Parathyroid adenoma (tissue), 2 donors: ENCODE measurements around the gene SLC39A11.

Experiments
- H2AFZ ChIP-seq: fragments of 300-600 bp; sonication (generic); one replicate; pipeline ENCODE4 v1.7.0; 2017; ENCODE audit warnings: antibody characterized with exemption, mild to moderate bottlenecking
- H3K27ac ChIP-seq: fragments of 300-600 bp; sonication (generic); one replicate; pipeline ENCODE4 v1.7.0; 2017
- H3K27me3 ChIP-seq: fragments of 300-600 bp; sonication (generic); one replicate; pipeline ENCODE4 v1.7.0; 2017; ENCODE audit warnings: low read length; ENCODE audit not compliant: control insufficient read depth, insufficient read depth
- H3K36me3 ChIP-seq: fragments of 300-600 bp; sonication (generic); one replicate; pipeline ENCODE4 v1.7.0; 2017; ENCODE audit warnings: low read length; ENCODE audit not compliant: control insufficient read depth, insufficient read depth
- H3K4me1 ChIP-seq: fragments of 300-600 bp; sonication (generic); one replicate; pipeline ENCODE4 v1.7.0; 2017; ENCODE audit warnings: control low read depth
- H3K4me2 ChIP-seq: fragments of 300-600 bp; sonication (generic); one replicate; pipeline ENCODE4 v1.7.0; 2017; ENCODE audit warnings: low read length
- H3K4me3 ChIP-seq: fragments of 300-600 bp; sonication (generic); one replicate; pipeline ENCODE4 v1.7.0; 2017; ENCODE audit warnings: low read depth, low read length
- H3K79me2 ChIP-seq: fragments of 300-600 bp; sonication (generic); one replicate; pipeline ENCODE4 v1.7.0; 2017; ENCODE audit warnings: control low read depth
- H3K9ac ChIP-seq: fragments of 300-600 bp; sonication (generic); one replicate; pipeline ENCODE4 v1.7.0; 2017; ENCODE audit warnings: mild to moderate bottlenecking
- H3K9me3 ChIP-seq: fragments of 300-600 bp; sonication (generic); one replicate; pipeline ENCODE4 v1.7.0; 2017; ENCODE audit warnings: low read length; ENCODE audit not compliant: control insufficient read depth
- TF ChIP-seq, protein P1 (sequence below): fragments of 300-600 bp; sonication (generic); IDR thresholded peaks from one replicate; pipeline ENCODE4 v1.7.0; 2017; ENCODE audit warnings: antibody characterized with exemption, mild to moderate bottlenecking
- donor health status: primary hyperparathyroidism.

SLC39A11 gene

DNA sequence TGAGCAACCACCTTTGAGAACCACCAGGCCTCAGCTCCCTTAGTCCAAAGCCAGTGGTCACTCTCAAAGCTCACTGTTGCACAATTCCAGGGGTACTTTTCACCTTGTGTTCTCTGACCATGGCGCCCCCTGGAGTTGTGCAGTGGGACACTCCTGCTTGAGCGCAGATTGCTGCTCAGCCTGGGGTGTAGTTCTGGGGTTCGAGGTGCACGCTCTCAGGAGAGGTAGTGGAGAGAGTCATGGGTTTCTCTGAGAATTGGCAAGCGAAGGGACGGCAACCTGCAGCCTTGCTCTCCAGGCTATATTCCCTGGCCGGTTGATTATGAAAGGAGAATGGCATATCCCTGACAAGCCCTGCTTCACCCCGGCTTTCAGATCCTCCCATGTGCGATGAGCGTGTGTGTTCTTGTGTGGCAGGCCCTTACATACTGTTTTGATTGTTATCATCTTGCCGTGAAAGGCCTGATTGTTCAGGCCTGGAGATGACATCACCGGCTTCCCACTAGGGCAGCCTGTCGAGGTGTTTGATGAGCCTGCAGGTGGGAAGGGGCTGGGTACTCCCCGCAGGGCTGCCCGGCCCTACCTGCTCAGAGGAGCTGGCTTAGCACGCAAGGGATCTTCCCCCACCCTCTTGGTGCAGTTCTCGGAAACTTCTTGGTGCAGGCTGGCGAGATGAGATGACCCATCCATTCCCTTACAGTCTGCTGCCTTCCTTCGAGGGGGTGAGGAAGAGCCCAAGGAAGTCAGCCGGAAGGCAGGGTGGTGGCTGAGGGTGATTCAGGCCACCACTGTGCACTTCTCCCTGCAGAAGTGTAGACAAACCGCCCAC, 431.2 kb downstream of the SLC39A11 start:
- Histone ChIP-seq H3K27ac (no peak overlapping the region), H3K9ac (no peak overlapping the region), H2AFZ (no peak overlapping the region), H3K79me2 (no peaks in the 10 kb centered on the region), H3K27me3 (peaks cover 3% of the 10 kb centered on the region), H3K4me1 (no peaks in the 10 kb centered on the region), H3K9me3 (no peaks in the 10 kb centered on the region), H3K4me3 (no peak overlapping the region), H3K4me2 (no peak overlapping the region), H3K36me3 (no peaks in the 10 kb centered on the region)
- TF ChIP-seq, protein P1, sequence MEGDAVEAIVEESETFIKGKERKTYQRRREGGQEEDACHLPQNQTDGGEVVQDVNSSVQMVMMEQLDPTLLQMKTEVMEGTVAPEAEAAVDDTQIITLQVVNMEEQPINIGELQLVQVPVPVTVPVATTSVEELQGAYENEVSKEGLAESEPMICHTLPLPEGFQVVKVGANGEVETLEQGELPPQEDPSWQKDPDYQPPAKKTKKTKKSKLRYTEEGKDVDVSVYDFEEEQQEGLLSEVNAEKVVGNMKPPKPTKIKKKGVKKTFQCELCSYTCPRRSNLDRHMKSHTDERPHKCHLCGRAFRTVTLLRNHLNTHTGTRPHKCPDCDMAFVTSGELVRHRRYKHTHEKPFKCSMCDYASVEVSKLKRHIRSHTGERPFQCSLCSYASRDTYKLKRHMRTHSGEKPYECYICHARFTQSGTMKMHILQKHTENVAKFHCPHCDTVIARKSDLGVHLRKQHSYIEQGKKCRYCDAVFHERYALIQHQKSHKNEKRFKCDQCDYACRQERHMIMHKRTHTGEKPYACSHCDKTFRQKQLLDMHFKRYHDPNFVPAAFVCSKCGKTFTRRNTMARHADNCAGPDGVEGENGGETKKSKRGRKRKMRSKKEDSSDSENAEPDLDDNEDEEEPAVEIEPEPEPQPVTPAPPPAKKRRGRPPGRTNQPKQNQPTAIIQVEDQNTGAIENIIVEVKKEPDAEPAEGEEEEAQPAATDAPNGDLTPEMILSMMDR = no peak

- H3K9ac ChIP-seq = no peak overlapping the region
- no peaks in the 10 kb centered on the region for H3K79me2 ChIP-seq
- H2AFZ ChIP-seq = no peak overlapping the region
- no peaks in the 10 kb centered on the region for H3K9me3 ChIP-seq
- TF ChIP-seq, protein P1 = no peak
- H3K27ac ChIP-seq = no peak overlapping the region
- H3K4me3 ChIP-seq = no peak overlapping the region
- peaks cover 3% of the 10 kb centered on the region for H3K27me3 ChIP-seq
- no peak overlapping the region for H3K4me2 ChIP-seq
- no peaks in the 10 kb centered on the region for H3K36me3 ChIP-seq
- H3K4me1 ChIP-seq = no peaks in the 10 kb centered on the region
Measured at GRCh38 chr17:72660274-72661115, 432.0 kb downstream of the SLC39A11 start.

DNA sequence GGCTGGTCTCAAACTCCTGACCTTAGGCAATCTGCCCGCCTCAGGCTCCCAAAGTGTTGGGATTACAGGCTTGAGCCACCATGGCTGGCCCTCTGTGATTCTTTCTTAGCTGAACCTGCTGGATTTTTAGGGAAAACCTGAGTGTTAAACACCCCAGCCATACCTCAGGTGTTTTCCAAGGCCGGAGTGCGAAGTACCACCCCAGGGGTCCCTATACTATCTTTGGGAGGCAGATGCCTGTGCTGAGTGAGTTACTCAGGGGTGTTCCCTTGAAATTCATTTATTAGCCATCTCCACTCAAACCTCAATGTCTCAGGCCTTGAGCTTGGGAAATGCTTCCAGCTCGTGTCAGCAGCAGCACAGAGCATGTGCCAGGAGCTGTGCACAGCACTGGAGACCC, 432.7 kb downstream of the SLC39A11 start:
- Histone ChIP-seq H2AFZ (no peak overlapping the region), H3K9ac (no peak overlapping the region), H3K4me2 (no peak overlapping the region), H3K27me3 (peaks cover 1% of the 10 kb centered on the region), H3K9me3 (no peaks in the 10 kb centered on the region), H3K4me3 (no peak overlapping the region), H3K27ac (no peak overlapping the region), H3K4me1 (no peaks in the 10 kb centered on the region), H3K79me2 (no peaks in the 10 kb centered on the region), H3K36me3 (no peaks in the 10 kb centered on the region)
- TF ChIP-seq, protein P1 = no peak

- Histone ChIP-seq H3K27ac (no peak overlapping the region), H3K9me3 (no peaks in the 10 kb centered on the region), H2AFZ (no peak overlapping the region), H3K79me2 (no peaks in the 10 kb centered on the region), H3K36me3 (no peaks in the 10 kb centered on the region), H3K4me2 (no peak overlapping the region), H3K4me1 (no peaks in the 10 kb centered on the region), H3K27me3 (no peaks in the 10 kb centered on the region), H3K4me3 (no peak overlapping the region), H3K9ac (no peak overlapping the region)
- TF ChIP-seq, protein P1 = no peak
Measured at GRCh38 chr17:72658675-72659074, 433.8 kb downstream of the SLC39A11 start.
